ENCODE results near the gene RIMBP2.
"Not testable (repeated sequence)": the region's sequence is repeated elsewhere in the genome, so short reads cannot be mapped to it uniquely, and the experiment has no call there.

RIMBP2 gene

GRCh38 chr12:130646716-130647370, 69.3 kb downstream of the RIMBP2 start:
- DNase-seq (ENCODE audit: insufficient read length) (no peak), FAIRE-seq (no peak)
- no peak for TF ChIP-seq TAF1 (IDR thresholded peaks at IDR 0.05; ENCODE audit: borderline replicate concordance, low read depth, low read length)
- TF ChIP-seq POLR2A (IDR thresholded peaks at IDR 0.05; ENCODE audit: low read depth, low read length), result no peak
- TF ChIP-seq POLR2AphosphoS5 (IDR thresholded peaks at IDR 0.05; ENCODE audit: low read depth, low read length), result no peak

- FAIRE-seq, result not testable (repeated sequence)
Measured at GRCh38 chr12:130646191-130646590, 69.9 kb downstream of the RIMBP2 start.

GRCh38 chr12:130645751-130646150, 70.3 kb downstream of the RIMBP2 start:
- no peak for TF ChIP-seq TAF1 (IDR thresholded peaks at IDR 0.05; ENCODE audit: borderline replicate concordance, low read depth, low read length)
- TF ChIP-seq POLR2A (IDR thresholded peaks at IDR 0.05; ENCODE audit: low read depth, low read length), result no peak
- no peak for TF ChIP-seq POLR2AphosphoS5 (IDR thresholded peaks at IDR 0.05; ENCODE audit: low read depth, low read length)
- FAIRE-seq (no peak), DNase-seq (ENCODE audit: insufficient read length) (no peak)

More at GRCh38 chr12:130646191-130646590, 69.9 kb downstream of the RIMBP2 start:
- not testable (repeated sequence) for DNase-seq (ENCODE audit: insufficient read length)

- DNase-seq (ENCODE audit: insufficient read length) (no peak), FAIRE-seq (no peak)
- TF ChIP-seq TAF1 (IDR thresholded peaks at IDR 0.05; ENCODE audit: borderline replicate concordance, low read depth, low read length) (no peak), POLR2AphosphoS5 (IDR thresholded peaks at IDR 0.05; ENCODE audit: low read depth, low read length) (no peak), POLR2A (IDR thresholded peaks at IDR 0.05; ENCODE audit: low read depth, low read length) (no peak)
Measured at GRCh38 chr12:130644566-130644965, 71.5 kb downstream of the RIMBP2 start.

- FAIRE-seq (no peak), DNase-seq (ENCODE audit: insufficient read length) (no peak)
- TF ChIP-seq POLR2AphosphoS5 (IDR thresholded peaks at IDR 0.05; ENCODE audit: low read depth, low read length) (no peak), POLR2A (IDR thresholded peaks at IDR 0.05; ENCODE audit: low read depth, low read length) (no peak), TAF1 (IDR thresholded peaks at IDR 0.05; ENCODE audit: borderline replicate concordance, low read depth, low read length) (no peak)
Measured at GRCh38 chr12:130644146-130644545, 72.0 kb downstream of the RIMBP2 start.

GRCh38 chr12:130642856-130643255, 73.2 kb downstream of the RIMBP2 start:
- FAIRE-seq, result no peak
- no peak for DNase-seq (ENCODE audit: insufficient read length)

GRCh38 chr12:130641533-130642184, 74.4 kb downstream of the RIMBP2 start:
- TF ChIP-seq POLR2AphosphoS5 (IDR thresholded peaks at IDR 0.05; ENCODE audit: low read depth, low read length), result no peak
- TF ChIP-seq TAF1 (IDR thresholded peaks at IDR 0.05; ENCODE audit: borderline replicate concordance, low read depth, low read length), result no peak
- TF ChIP-seq POLR2A (IDR thresholded peaks at IDR 0.05; ENCODE audit: low read depth, low read length), result no peak
- DNase-seq (ENCODE audit: insufficient read length) (no peak), FAIRE-seq (no peak)

More at GRCh38 chr12:130642856-130643255, 73.2 kb downstream of the RIMBP2 start:
- TF ChIP-seq POLR2AphosphoS5 (IDR thresholded peaks at IDR 0.05; ENCODE audit: low read depth, low read length) (no peak), TAF1 (IDR thresholded peaks at IDR 0.05; ENCODE audit: borderline replicate concordance, low read depth, low read length) (no peak), POLR2A (IDR thresholded peaks at IDR 0.05; ENCODE audit: low read depth, low read length) (no peak)

- DNase-seq (ENCODE audit: insufficient read length), result no peak
- TF ChIP-seq TAF1 (IDR thresholded peaks at IDR 0.05; ENCODE audit: borderline replicate concordance, low read depth, low read length), result no peak
- TF ChIP-seq POLR2A (IDR thresholded peaks at IDR 0.05; ENCODE audit: low read depth, low read length), result no peak
- TF ChIP-seq POLR2AphosphoS5 (IDR thresholded peaks at IDR 0.05; ENCODE audit: low read depth, low read length), result no peak
- FAIRE-seq, result no peak
Measured at GRCh38 chr12:130640901-130641300, 75.2 kb downstream of the RIMBP2 start.

GRCh38 chr12:130640496-130640895, 75.6 kb downstream of the RIMBP2 start:
- no peak for DNase-seq (ENCODE audit: insufficient read length)
- TF ChIP-seq POLR2A (IDR thresholded peaks at IDR 0.05; ENCODE audit: low read depth, low read length) (no peak), POLR2AphosphoS5 (IDR thresholded peaks at IDR 0.05; ENCODE audit: low read depth, low read length) (no peak), TAF1 (IDR thresholded peaks at IDR 0.05; ENCODE audit: borderline replicate concordance, low read depth, low read length) (no peak)
- FAIRE-seq, result no peak

GRCh38 chr12:130639476-130640424, 76.3 kb downstream of the RIMBP2 start:
- FAIRE-seq (no peak), DNase-seq (ENCODE audit: insufficient read length) (no peak)
- no peak for TF ChIP-seq POLR2AphosphoS5 (IDR thresholded peaks at IDR 0.05; ENCODE audit: low read depth, low read length)
- TF ChIP-seq POLR2A (IDR thresholded peaks at IDR 0.05; ENCODE audit: low read depth, low read length), result no peak
- TF ChIP-seq TAF1 (IDR thresholded peaks at IDR 0.05; ENCODE audit: borderline replicate concordance, low read depth, low read length), result no peak

GRCh38 chr12:130636370-130636769, 79.7 kb downstream of the RIMBP2 start:
- DNase-seq (ENCODE audit: insufficient read length) (no peak), FAIRE-seq (no peak)
- no peak for TF ChIP-seq POLR2A (IDR thresholded peaks at IDR 0.05; ENCODE audit: low read depth, low read length)
- no peak for TF ChIP-seq TAF1 (IDR thresholded peaks at IDR 0.05; ENCODE audit: borderline replicate concordance, low read depth, low read length)
- no peak for TF ChIP-seq POLR2AphosphoS5 (IDR thresholded peaks at IDR 0.05; ENCODE audit: low read depth, low read length)

Data from GM12892 (cell line).